GM18868 (cell line): Measurements from ENCODE around the gene RAB37.

Experiments used
- ATAC-seq: cut with Tn5 transposase; IDR thresholded peaks from one replicate; pipeline ENCODE4 v1.9.1; 2021; ENCODE audit warnings: mild to moderate bottlenecking, moderate library complexity; ENCODE audit not compliant: unreplicated experiment

The RAB37 gene

DNA sequence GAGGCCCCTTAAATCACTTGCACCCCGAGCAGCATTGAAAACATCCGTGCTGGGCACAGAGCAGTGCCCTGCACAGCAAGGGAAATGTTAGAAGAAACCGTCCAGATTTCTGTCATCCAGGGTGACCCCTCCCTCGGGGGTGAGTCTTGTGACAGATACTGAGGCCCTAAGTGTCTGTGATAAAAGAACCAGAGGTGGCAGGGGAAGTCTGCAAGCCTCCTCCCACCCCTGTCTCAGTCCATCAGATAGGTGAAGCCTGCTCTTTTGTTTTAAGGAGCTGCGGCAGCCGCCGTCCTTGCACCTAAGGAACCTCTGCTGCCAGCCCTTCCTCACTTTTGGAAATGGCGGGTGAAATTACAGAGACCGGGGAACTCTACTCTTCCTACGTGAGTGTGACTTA is 39.9 kb downstream of the RAB37 start:
- no peak for ATAC-seq

DNA sequence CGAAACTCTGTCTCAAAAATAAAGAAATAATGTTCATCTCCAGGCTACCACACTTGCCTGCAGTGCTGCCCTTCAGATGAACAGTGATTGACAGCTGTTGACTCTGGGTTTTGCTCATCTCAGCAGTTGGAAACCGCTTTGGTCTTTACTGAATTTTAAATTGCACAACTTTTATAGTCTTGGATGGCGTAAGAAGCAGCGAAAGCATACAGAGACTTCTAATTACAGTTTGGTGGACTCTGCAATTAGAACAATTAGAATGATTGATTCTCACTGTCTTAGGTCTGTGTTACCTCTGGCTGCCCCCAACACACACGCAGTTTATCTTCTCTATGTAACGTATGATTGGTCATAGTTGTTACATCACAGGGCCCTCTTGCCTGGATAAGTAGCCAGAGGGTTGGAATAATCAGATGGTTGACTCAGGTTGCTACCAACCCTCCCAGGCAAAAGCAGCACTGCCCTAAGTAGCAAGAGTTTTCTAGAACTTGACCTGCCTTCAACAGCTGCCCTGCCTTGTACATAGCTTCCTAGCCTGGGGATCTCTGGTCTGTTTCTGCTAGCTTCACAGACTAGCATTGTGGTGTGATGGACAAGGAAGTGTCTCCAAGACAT is 41.0 kb downstream of the RAB37 start:
- no peak for ATAC-seq

DNA sequence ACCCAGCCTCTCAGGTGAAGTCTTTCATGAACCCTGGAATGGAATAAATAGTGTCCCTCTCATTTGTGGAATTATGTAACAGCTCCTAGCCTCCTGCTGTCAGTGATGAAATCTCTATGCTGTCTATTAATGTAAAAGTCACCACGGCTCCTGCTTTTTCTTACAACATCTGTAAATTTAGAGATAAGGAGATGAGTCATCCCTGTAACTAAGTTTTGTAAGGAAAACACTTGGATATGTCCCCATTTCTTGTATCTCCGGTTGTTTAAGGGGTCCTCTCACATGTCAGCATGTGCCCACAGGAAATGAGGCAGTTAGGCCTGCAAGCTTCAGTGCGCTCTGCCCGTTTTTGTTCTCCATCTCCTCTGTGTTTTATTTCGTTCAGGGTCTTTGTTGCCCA is 41.9 kb downstream of the RAB37 start:
- no peak for ATAC-seq

DNA sequence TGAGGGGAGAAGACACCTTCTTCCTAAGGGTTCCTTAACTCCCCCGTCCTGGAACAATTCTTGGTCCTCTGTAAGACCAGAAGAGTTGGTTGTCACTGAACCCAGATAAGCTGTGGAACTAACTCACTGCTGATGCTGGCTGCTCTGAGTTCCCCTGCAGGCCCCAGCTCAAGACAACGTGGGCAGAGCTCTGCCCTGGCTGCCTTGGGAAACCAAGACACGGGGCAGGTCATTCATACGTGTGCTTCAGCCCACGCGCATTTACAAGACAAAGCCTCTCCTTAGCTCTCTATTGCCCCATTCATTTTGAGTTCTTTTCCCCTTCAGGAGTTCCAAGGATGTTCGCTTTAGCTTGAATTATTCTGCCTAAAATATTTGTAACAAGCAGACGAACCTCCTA is 42.4 kb downstream of the RAB37 start:
- ATAC-seq: no peak

DNA sequence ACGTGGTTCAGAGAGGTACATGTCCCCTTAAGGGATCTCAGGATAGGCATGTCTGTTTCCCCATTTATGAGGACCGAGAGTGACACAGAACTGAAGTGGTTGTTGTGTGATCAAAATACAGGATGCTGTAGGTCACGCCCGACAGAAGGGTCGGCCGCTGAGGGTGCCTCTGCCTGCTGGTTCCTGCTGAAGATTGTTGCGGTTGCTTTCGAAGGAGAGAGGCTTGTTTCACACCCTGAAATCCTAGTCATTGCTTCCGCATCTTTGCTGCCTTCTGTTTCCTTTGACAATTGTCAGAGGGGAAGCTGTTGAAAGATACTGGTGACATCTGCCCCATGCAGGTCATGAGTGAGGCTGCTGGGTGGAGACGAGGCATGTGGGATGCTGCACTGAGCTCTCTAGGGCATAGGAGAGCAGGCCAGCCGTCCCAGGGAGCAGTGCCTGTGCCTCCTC is 42.9 kb downstream of the RAB37 start:
- peak; percentile 34 for ATAC-seq

DNA sequence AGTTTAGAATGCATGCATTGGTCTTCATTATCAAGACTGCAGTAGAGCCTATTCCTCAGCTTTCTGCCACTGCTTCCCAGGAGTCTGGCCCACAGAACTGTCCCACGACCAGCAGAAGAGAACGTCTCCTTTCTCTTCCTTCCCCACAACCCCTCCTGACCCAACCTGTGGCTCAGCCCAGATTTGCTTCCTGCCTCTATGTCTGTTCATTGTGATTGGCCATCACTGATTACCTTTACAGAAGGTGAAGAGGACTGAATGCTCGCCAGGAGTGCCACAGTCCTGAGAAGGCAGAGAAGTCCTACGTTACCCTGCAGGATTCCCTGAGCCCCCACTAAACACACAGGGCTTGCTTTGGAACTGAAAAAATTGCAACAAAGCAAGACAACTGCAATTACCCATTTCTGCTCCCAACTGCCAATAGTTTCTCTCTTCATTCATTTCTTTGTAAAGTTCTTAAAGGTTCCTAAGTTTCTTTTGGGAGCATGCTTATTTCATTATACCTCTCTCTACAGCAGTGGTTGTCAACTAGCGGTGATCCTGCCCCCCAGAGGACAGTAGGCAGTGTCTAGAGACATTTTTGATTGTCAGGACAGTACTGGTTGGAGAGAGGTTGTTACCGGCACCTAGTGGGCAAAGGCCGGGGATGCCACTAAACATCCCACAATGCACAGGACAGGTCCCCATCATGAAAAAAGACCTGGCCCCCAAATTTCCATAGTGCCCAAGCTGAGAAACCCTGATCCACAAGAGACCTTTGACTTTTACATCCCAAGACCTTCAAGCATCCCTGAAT is 43.6 kb downstream of the RAB37 start:
- ATAC-seq: no peak

DNA sequence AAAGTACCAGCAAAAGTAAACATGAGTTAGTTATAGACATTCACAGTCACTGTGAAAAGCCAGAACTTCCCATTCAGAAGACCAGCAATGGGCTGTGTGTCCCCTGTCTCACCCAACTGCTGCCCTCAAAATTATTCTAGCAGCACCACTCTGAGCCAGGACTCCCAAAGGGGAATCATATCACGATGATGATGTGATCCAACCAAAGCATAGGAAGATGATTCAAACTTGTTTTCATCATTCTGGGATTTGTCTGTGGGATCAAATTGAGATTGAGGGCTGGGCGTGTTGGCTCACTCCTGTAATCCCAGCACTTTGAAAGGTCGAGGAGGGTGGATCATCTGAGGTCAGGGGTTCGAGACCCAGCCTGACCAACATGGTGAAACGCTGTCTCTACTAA is 45.5 kb downstream of the RAB37 start:
- ATAC-seq: no peak

DNA sequence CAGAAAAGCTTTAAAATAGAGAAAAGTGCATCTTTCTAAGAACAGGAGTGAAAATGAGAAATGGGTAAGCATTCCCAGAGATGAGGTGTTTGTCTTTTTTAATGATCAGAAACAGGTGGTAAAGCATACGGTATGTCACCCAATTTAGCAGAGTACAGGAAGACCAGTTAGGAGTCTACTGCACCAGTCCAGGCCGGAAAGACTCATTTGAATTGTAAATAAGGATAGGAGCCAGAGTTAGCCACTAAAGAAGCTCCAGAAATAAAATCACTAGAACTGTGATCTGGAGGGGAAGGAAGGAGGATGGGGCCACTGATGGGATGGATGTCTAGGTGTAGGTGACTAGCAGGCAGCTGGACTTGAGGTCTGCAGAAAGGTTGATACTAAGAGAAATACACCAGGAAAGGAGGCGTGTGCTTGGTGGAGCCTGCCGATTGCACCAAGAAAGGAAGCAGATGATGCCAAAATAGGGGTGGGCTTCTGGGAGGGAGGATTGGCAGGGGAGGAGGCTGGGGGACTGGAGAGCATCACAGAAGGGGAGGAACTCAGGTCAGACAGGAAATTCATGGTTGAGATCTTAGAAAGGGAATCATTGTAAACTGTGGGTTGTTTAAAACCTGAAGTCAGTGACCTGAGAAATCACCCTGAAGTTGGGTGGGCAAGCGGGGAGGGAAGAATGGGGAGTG is 47.2 kb downstream of the RAB37 start:
- no peak for ATAC-seq

DNA sequence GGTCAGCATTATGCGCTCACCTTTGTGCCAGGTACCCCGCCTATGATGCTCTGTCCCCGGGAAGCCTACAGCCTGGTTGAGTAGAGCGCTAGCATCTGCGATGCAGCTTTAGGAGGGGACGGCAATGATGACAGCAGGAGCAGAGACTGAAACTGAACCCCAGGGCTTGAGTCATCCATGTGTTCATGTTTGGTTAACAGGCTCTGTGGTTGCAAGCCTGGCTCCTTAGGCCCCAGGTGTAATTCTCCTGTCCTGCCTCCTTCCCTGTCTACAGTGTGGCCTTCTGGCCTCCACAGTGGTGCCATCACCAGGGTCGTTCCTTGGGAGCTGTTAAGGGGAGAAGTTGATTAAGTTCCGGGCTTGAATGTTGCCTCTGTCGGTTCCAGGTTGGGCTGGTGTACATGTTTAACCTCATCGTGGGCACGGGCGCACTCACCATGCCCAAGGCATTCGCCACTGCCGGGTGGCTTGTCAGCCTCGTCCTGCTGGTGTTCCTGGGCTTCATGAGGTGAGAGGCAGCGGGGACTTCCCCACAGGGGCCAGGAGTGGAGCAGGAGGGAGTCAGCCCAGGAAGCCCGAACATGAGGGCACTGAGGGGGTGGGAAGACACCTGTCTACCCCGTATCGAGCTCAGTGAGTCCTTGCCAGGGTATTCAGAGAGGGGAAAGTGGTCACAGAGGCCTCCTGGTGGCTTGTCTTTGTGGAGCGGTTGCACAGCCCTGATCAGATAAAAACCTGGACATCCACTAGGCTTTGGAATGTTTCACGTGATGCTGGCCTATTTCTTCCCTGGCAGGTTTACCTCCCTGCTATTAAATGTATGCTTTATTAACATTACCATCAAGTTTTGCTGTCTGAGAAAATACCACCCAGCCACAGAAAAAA is 48.3 kb downstream of the RAB37 start:
- no peak for ATAC-seq

DNA sequence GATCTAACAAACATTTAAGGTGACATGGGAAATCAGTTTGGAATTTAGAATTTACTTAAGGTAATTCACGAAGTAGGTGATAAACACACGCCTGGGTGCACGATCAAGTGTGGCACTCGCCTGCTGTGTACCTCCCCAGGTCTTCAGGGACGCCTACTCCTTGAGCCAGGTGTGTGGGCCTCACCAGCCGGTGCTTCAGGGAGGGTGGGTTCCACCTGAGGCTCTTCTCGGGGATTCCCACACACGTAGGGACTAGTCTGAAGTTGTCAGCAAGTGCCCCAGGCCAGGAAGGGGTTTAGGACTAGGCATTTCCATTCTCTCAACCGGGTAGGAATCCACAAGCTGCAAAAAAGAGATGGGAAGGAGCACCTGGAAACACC is 48.9 kb downstream of the RAB37 start:
- ATAC-seq: no peak

DNA sequence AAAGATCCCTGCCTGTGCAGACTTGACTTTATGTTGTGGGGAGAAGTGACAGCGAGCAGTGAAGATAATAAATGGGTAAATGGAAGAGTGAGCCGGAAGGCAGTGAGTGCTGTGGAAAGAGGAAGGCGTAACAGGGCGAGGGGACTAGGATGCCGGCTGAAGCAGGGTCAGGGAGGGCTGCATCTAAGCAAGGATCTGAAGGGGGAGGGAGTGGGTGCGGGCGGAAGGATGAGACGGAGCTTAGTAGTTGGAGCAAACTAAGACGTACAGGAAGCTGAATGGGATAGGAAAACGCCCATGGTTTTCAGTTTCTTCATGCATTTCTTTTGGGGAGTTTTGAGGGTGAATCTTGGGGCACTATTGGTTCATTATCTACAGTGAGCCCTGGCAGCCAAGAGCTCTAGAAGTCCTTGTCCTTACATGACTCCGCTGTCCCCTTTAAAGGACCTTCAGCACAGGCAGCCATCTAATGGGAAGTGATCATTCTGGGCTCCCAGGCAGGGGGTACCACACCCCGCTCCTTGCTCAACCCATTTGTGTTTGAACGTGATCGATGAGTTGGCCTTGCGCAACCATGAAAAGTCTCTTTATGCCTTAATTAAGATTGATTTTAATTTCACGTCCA is 49.5 kb downstream of the RAB37 start:
- ATAC-seq: no peak

DNA sequence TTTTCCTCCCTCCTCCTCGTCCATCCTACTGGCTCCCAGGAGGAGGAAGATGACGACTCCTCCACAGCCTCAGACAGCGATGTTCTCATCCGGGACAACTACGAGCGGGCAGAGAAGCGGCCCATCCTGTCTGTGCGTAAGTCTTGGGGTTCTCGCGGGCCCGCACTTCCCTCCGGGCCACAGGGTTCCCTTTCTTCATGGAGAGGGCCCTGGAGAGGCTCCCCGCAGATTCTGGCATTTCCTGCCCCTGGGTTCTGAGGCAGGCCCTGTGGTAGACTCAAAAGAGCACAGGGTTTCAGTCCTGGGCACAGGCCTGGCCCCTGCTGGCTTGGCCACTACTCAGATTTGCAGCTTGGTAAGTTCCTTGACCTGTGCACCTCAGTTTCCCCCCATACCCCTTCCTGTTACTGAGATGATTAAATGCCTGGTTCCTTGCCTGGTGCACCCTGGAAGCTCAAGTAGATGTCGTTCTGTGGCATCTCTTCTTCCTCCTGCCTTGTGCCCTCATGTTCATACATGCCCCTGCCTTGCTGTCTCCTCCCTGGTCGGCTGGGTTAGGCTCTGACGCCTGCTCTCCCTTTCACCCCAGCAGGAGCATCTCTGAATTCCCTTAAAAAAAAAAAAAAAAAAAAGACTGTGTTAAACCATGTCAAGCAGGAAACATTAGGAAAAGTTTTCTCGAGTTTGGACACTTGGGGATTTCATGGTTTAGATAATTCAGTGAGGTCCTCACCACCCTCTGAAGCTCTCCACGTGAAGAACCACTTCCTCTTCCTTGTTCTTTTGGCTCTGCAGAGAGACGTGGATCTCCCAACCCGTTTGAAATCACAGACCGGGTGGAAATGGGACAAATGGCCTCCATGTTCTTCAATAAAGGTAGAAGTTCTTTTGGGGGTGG is 53.4 kb downstream of the RAB37 start:
- ATAC-seq: no peak

DNA sequence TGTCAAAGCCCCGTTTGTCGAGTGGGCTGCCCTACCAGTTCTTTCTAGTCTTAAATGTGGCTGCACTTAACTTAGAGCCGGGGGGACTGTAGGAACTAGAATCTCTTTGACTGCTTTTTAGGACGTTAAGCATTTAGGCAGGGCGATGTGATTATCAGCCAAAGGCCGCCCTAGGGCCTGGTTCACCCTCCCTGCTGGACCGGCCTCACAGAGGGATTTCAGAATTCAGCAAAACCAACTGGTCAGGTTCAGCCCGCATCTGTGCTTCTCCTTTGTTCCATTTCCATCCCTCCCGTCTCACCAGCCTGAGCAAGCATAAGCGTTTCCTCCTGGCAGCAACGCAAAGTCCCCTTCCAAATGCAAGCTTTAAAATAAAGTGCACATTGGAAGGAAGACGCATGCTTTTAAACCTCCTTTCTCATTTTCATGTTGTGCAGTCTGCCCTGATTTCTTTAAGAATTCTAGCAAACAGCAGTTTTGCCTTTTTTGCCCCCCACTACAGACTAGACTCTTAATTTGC is 55.6 kb downstream of the RAB37 start:
- no peak for ATAC-seq

DNA sequence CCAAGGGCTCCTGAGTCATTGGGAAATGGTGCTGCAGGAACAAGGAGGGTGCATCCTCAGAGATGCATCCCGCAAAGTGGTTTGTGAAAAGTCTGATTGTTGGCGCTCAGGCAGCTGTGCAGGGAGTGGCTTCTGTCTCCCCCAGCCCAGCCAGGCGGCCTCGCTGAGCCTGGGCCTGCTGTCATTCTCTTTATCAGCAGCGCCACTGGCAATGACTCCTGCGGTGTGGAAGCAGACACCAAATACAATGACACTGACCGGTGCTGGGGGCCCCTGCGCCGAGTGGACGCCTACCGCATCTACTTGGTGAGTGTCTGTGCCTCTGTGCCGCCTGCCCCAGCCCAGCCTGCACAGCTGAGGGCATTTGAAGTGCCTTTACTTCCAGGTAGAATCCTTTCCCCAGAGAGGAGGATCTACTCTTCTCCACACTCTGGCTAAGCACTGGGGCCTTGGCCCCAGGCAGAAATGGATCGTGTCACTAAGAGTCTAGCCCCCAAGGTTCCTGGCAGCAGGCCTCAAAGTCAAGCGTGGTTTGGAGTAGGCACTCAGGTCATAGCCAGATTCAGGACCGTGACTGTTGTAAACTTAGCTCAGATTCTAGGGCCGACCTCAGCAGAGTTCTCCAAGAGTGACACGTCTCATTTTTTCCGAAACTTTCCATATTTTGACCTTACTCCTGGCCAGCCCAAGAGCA is 58.4 kb downstream of the RAB37 start:
- ATAC-seq: no peak

DNA sequence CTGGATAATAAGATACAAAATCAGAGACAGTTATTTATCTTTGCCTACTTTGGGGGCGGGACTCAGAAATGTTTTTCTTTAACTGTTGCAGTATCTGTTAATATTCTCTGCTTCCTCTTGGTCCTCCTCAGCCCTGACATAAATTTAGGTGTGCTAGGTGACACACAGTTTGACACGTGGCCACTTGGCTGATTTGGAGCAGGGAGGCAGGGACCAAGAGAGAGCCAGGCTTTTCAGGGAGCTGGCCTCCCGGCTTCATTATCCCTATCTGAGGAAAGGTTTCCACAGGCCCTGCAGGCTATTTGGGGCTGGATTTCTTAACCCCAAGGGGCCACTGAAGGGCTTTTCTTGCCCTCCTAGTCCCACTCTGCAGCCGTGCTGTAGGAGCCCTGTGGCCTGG is 59.2 kb downstream of the RAB37 start:
- ATAC-seq: no peak

DNA sequence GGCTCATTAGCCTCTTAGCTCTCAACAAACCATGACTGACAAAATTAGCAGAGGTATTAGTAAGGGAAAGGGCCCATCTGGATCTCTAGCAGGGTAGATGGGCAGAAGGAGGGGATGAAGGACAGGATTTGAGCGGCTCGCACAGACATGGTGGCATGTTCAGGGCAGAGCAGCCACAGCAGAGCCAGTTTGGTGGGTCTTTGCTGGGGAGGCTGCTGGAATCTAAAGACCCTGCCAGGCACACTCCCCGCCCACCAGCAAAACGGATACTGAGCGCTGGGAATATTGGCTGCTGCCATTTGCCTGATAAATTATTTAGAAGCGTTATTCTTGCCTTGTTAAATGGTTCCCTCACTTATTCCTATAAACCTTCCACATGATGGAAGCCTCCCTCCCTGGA is 59.8 kb downstream of the RAB37 start:
- no peak for ATAC-seq
